Upper lobe of left lung (tissue), 4 donors: ENCODE results near the gene XKRX.

Source experiments
- EP300 ChIP-seq, 4 donors: sonication (generic); formaldehyde crosslinking; IDR thresholded peaks; one replicate each; pipeline ENCODE4 v1.5.1; 2017; ENCODE audit warnings: antibody characterized with exemption in 4 of 4, control low read depth in 2 of 4
- POLR2A ChIP-seq, 4 donors: fragments of 450-650 bp; IDR thresholded peaks; one replicate each; pipeline ENCODE4 v1.5.1; 2016 to 2017; ENCODE audit warnings: antibody characterized with exemption in 4 of 4, mild to moderate bottlenecking in 2 of 4
- POLR2AphosphoS5 ChIP-seq, 2 donors: sonication (generic); formaldehyde crosslinking; IDR thresholded peaks; one replicate each; pipeline ENCODE4 v1.5.1; 2017; ENCODE audit warnings: antibody characterized with exemption in 2 of 2
- TF ChIP-seq, protein P1 (sequence below), 6 experiments: fragments of 450-650 bp in 4 of 6; fragments of 200-600 bp in 2 of 6; sonication (generic) in 2 of 6; IDR thresholded peaks; one replicate each; pipeline ENCODE4 v1.5.1; 2016 to 2019; ENCODE audit warnings: antibody characterized with exemption in 6 of 6

DNA sequence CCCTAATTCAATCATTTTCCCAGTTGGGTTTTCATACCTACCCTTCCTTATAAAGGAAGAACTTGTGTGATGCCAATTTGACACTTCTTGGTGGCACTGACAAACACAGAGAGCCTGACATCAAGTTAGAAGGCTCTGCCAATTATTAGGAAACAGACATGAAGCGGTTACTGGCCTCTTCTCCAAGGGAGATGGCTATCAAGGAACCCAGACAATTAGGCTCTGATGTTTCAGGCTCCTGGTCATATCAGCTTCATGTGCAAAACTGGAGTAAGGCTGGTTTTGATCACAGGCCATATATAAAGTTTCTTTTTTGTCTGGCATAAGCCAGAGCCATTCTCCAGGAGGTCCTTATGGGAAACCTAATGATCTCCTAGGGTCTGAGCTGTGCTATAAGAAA is 41.2 kb upstream of the XKRX start:
- TF ChIP-seq POLR2A (IDR thresholded peaks at IDR 0.05) = no peak
- no peak for TF ChIP-seq EP300 (IDR thresholded peaks at IDR 0.05)
- TF ChIP-seq, protein P1, sequence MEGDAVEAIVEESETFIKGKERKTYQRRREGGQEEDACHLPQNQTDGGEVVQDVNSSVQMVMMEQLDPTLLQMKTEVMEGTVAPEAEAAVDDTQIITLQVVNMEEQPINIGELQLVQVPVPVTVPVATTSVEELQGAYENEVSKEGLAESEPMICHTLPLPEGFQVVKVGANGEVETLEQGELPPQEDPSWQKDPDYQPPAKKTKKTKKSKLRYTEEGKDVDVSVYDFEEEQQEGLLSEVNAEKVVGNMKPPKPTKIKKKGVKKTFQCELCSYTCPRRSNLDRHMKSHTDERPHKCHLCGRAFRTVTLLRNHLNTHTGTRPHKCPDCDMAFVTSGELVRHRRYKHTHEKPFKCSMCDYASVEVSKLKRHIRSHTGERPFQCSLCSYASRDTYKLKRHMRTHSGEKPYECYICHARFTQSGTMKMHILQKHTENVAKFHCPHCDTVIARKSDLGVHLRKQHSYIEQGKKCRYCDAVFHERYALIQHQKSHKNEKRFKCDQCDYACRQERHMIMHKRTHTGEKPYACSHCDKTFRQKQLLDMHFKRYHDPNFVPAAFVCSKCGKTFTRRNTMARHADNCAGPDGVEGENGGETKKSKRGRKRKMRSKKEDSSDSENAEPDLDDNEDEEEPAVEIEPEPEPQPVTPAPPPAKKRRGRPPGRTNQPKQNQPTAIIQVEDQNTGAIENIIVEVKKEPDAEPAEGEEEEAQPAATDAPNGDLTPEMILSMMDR (IDR thresholded peaks at IDR 0.05) = no peak
- no peak for TF ChIP-seq POLR2AphosphoS5 (IDR thresholded peaks at IDR 0.05)
